BE2C (cell line): Measurements from ENCODE around the gene TRPM3.

Experiments
- DNase-seq: peaks from one replicate; pipeline ENCODE4 v3.0.0-alpha.2; 2020
- H3K27me3 ChIP-seq: fragments of 250-450 bp; sonication (Bioruptor Pico); 2 replicates; pipeline ENCODE4 v1.5.1; 2020; ENCODE audit warnings: mild to moderate bottlenecking
- H3K36me3 ChIP-seq: fragments of 250-450 bp; sonication (Bioruptor Pico); 2 replicates; pipeline ENCODE4 v1.5.1; 2020; ENCODE audit warnings: mild to moderate bottlenecking
- H3K4me1 ChIP-seq: fragments of 250-450 bp; sonication (Bioruptor Pico); 2 replicates; pipeline ENCODE4 v1.5.1; 2020
- H3K4me3 ChIP-seq: 2 replicates; pipeline ENCODE4 v1.5.1; 2011; ENCODE audit warnings: low read depth, low read length
- H3K9me3 ChIP-seq: fragments of 250-450 bp; sonication (Bioruptor Pico); 2 replicates; pipeline ENCODE4 v1.5.1; 2020
- TF ChIP-seq, protein P1 (sequence below): IDR thresholded peaks from 2 replicates; pipeline ENCODE4 v1.5.1; 2012; ENCODE audit warnings: mild to moderate bottlenecking, low read depth, low read length

The TRPM3 gene

GRCh38 chr9:70484232-70485130 is 636.9 kb downstream of the TRPM3 start:
- TF ChIP-seq, protein P1, sequence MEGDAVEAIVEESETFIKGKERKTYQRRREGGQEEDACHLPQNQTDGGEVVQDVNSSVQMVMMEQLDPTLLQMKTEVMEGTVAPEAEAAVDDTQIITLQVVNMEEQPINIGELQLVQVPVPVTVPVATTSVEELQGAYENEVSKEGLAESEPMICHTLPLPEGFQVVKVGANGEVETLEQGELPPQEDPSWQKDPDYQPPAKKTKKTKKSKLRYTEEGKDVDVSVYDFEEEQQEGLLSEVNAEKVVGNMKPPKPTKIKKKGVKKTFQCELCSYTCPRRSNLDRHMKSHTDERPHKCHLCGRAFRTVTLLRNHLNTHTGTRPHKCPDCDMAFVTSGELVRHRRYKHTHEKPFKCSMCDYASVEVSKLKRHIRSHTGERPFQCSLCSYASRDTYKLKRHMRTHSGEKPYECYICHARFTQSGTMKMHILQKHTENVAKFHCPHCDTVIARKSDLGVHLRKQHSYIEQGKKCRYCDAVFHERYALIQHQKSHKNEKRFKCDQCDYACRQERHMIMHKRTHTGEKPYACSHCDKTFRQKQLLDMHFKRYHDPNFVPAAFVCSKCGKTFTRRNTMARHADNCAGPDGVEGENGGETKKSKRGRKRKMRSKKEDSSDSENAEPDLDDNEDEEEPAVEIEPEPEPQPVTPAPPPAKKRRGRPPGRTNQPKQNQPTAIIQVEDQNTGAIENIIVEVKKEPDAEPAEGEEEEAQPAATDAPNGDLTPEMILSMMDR, result peak; percentile 92
- H3K9me3 ChIP-seq, result no peaks in the 10 kb centered on the region
- peaks cover 7% of the 10 kb centered on the region for H3K4me1 ChIP-seq
- no peak overlapping the region for H3K4me3 ChIP-seq
- H3K36me3 ChIP-seq, result no peaks in the 10 kb centered on the region
- no peaks in the 10 kb centered on the region for H3K27me3 ChIP-seq
- DNase-seq, result peak; percentile 33

- DNase-seq, result no peak
- TF ChIP-seq, protein P1, result no peak
- H3K36me3 ChIP-seq, result no peaks in the 10 kb centered on the region
- no peak overlapping the region for H3K4me3 ChIP-seq
- H3K9me3 ChIP-seq, result no peaks in the 10 kb centered on the region
- no peaks in the 10 kb centered on the region for H3K27me3 ChIP-seq
- H3K4me1 ChIP-seq, result peaks cover 7% of the 10 kb centered on the region
Measured at GRCh38 chr9:70481471-70481870, 640.0 kb downstream of the TRPM3 start.

- Histone ChIP-seq H3K9me3 (no peaks in the 10 kb centered on the region), H3K27me3 (no peaks in the 10 kb centered on the region), H3K4me1 (peaks cover 7% of the 10 kb centered on the region), H3K4me3 (peak overlapping the region; percentile 46), H3K36me3 (no peaks in the 10 kb centered on the region)
- DNase-seq, result peak; percentile 60
- TF ChIP-seq, protein P1, result no peak
Measured at GRCh38 chr9:70480405-70480980, 640.9 kb downstream of the TRPM3 start.

GRCh38 chr9:70479880-70480291 is 641.5 kb downstream of the TRPM3 start:
- DNase-seq, result no peak
- Histone ChIP-seq H3K4me1 (peaks cover 7% of the 10 kb centered on the region), H3K9me3 (no peaks in the 10 kb centered on the region), H3K27me3 (no peaks in the 10 kb centered on the region), H3K4me3 (no peak overlapping the region), H3K36me3 (no peaks in the 10 kb centered on the region)
- TF ChIP-seq, protein P1, result no peak
